Neural progenitor cell (in vitro differentiated cells): Measurements from ENCODE around the gene CRISP3. TPM values are rescaled to one million over a fixed set of nuclear protein-coding genes. Genes with fewer than 3 reads are reported as not detected.
A peak's percentile ranks its signal among the peaks of the same experiment; 100 is the strongest.

Experiments
- DNase-seq: peaks from one replicate; pipeline ENCODE4 v3.0.0-alpha.2; 2016; ENCODE audit warnings: low spot score
- H2AFZ ChIP-seq: fragments of 200-600 bp; sonication (generic); replicated peaks from 2 replicates; pipeline ENCODE4 v1.6.1; 2016; ENCODE audit warnings: antibody characterized with exemption
- H3F3A ChIP-seq: fragments of 200-600 bp; sonication (generic); 2 replicates; pipeline ENCODE4 v1.6.1; 2016; ENCODE audit warnings: antibody characterized with exemption, low read depth
- H3K27ac ChIP-seq: fragments of 200-600 bp; sonication (generic); 2 replicates; pipeline ENCODE4 v1.5.1; 2016; ENCODE audit warnings: mild to moderate bottlenecking
- H3K27me3 ChIP-seq: fragments of 200-600 bp; sonication (generic); 2 replicates; pipeline ENCODE4 v1.6.1; 2016; ENCODE audit warnings: mild to moderate bottlenecking, moderate library complexity
- H3K36me3 ChIP-seq: fragments of 200-600 bp; sonication (generic); 2 replicates; pipeline ENCODE4 v1.5.1; 2016
- H3K4me1 ChIP-seq: fragments of 200-600 bp; sonication (generic); 2 replicates; pipeline ENCODE4 v1.6.1; 2016; ENCODE audit warnings: mixed run types
- H3K4me2 ChIP-seq: fragments of 200-600 bp; sonication (generic); 2 replicates; pipeline ENCODE4 v1.6.1; 2016
- H3K4me3 ChIP-seq: fragments of 200-600 bp; sonication (generic); 2 replicates; pipeline ENCODE4 v1.5.1; 2016
- H3K79me2 ChIP-seq: fragments of 200-600 bp; sonication (generic); 2 replicates; pipeline ENCODE4 v1.6.1; 2016; ENCODE audit warnings: low read depth
- H3K9ac ChIP-seq: fragments of 200-600 bp; sonication (generic); 2 replicates; pipeline ENCODE4 v1.6.1; 2016
- H3K9me3 ChIP-seq: fragments of 200-600 bp; sonication (generic); 2 replicates; pipeline ENCODE4 v1.5.1; 2016; ENCODE audit warnings: low read depth
- H4K20me1 ChIP-seq: fragments of 200-600 bp; sonication (generic); 2 replicates; pipeline ENCODE4 v1.6.1; 2016; ENCODE audit warnings: low read depth
- H3K27ac Mint-ChIP-seq: 3 replicates; pipeline ENCODE4 v1.8.0; 2021; ENCODE audit warnings: mixed read lengths
- H3K27me3 Mint-ChIP-seq: 2 replicates; pipeline ENCODE4 v1.8.0; 2022; ENCODE audit warnings: low read depth, mild to moderate bottlenecking, inconsistent platforms, moderate library complexity, mixed read lengths; ENCODE audit not compliant: insufficient read depth
- H3K36me3 Mint-ChIP-seq: 3 replicates; pipeline ENCODE4 v1.8.0; 2021; ENCODE audit warnings: mixed read lengths
- H3K4me1 Mint-ChIP-seq: 3 replicates; pipeline ENCODE4 v1.8.0; 2021; ENCODE audit warnings: mixed read lengths
- H3K4me3 Mint-ChIP-seq: 3 replicates; pipeline ENCODE4 v1.8.0; 2021; ENCODE audit warnings: mild to moderate bottlenecking, moderate library complexity, mixed read lengths
- H3K9me3 Mint-ChIP-seq: 3 replicates; pipeline ENCODE4 v1.8.0; 2020; ENCODE audit warnings: mixed read lengths
- EZH2 ChIP-seq: fragments of 200-600 bp; sonication (generic); IDR thresholded peaks from 2 replicates; pipeline ENCODE4 v1.6.1; 2017; ENCODE audit warnings: antibody characterized with exemption, mild to moderate bottlenecking, moderate library complexity
- EZH2phosphoT487 ChIP-seq: fragments of 200-600 bp; sonication (generic); IDR thresholded peaks from 2 replicates; pipeline ENCODE4 v1.6.1; 2017; ENCODE audit warnings: antibody characterized with exemption
- total RNA-seq: library from RNA; depleted of rRNA; stranded (reverse); fragments of >200 nt; gene quantifications from 2 replicates; pipeline ENCODE4 v1.2.3, GENCODE V29; 2015; ENCODE audit warnings: low replicate concordance
- TF ChIP-seq, protein P1 (sequence below): fragments of 200-600 bp; sonication (generic); IDR thresholded peaks from 2 replicates; pipeline ENCODE4 v1.5.1; 2017; ENCODE audit warnings: antibody characterized with exemption, mild to moderate bottlenecking

CRISP3 gene
- total RNA-seq, 1 donor from 2014 or later, result not detected

DNA sequence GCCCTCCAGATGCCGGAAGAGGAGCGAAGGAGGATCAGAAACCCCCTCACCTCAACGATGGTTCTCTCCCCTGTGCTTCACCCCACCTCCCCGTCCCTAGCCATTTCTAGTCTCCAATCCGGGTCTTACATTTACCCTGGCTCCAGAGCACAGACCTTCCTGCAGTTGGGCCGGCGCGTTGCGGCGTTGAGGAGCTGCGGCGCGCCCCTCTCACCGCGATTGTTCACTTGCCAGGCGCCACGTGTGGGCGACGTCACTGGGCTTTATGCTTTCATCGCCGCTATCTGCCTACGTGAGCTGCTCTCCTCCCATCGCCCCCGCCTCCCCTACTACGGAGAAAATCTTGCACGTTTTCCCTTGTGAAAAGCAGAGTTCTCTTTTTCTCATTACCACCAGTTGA lies 30.8 kb downstream of the CRISP3 start, which contains the start of gene CRISP2:
CRISP2 (minus strand) TSS at position 198 of the 400 bp plus-strand sequence. CDS start 4,347 bp downstream, outside the sequence.
- no peak within 1 kb of the TSS for H3K27ac Mint-ChIP-seq
- Histone ChIP-seq H3K4me2 (no peak within 1 kb of the TSS), H3K27ac (no peak within 1 kb of the TSS), H3K27me3 (no peaks in the 10 kb centered on the region), H3K79me2 (no peaks in the 10 kb centered on the region), H3K4me1 (no peaks in the 10 kb centered on the region), H3F3A (no peaks in the 10 kb centered on the region), H3K4me3 (no peak within 1 kb of the TSS), H4K20me1 (no peaks in the 10 kb centered on the region), H2AFZ (peak within 1 kb of the TSS; percentile 31), H3K36me3 (no peaks in the 10 kb centered on the region), H3K9ac (no peak within 1 kb of the TSS), H3K9me3 (no peaks in the 10 kb centered on the region)
- H3K4me1 Mint-ChIP-seq, result no peaks in the 10 kb centered on the region
- no peaks in the 10 kb centered on the region for H3K36me3 Mint-ChIP-seq
- peaks cover under 1% of the 10 kb centered on the region for H3K9me3 Mint-ChIP-seq
- no peak for DNase-seq
- H3K4me3 Mint-ChIP-seq, result no peak within 1 kb of the TSS
- TF ChIP-seq, protein P1, sequence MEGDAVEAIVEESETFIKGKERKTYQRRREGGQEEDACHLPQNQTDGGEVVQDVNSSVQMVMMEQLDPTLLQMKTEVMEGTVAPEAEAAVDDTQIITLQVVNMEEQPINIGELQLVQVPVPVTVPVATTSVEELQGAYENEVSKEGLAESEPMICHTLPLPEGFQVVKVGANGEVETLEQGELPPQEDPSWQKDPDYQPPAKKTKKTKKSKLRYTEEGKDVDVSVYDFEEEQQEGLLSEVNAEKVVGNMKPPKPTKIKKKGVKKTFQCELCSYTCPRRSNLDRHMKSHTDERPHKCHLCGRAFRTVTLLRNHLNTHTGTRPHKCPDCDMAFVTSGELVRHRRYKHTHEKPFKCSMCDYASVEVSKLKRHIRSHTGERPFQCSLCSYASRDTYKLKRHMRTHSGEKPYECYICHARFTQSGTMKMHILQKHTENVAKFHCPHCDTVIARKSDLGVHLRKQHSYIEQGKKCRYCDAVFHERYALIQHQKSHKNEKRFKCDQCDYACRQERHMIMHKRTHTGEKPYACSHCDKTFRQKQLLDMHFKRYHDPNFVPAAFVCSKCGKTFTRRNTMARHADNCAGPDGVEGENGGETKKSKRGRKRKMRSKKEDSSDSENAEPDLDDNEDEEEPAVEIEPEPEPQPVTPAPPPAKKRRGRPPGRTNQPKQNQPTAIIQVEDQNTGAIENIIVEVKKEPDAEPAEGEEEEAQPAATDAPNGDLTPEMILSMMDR, result no peak
- TF ChIP-seq EZH2, result no peak
- no peak for TF ChIP-seq EZH2phosphoT487
- peaks cover 2% of the 10 kb centered on the region for H3K27me3 Mint-ChIP-seq

DNA sequence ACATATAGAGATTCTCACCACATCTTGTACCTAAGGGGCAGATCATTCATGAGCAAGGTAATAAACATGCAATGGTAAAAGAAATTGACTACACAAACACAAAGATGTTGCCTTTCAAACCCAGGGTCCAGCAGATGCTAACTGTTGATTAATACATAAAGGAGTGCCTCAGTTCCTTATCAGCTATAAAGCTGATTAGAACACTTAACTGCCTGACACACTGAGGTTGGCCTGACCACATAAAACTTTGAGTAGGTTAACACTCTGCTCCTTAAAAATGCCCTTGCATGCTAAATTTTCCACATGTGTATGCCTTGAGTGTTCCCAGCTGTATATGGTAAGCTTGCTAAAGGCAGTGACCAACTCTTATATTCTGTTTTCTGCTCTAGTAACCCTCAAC lies 45.7 kb downstream of the CRISP3 start:
- no peak overlapping the region for H3K9ac ChIP-seq
- H3K9me3 Mint-ChIP-seq, result peaks cover 6% of the 10 kb centered on the region
- no peak overlapping the region for H3K4me3 ChIP-seq
- no peaks in the 10 kb centered on the region for H3K79me2 ChIP-seq
- no peak overlapping the region for H3K4me2 ChIP-seq
- no peaks in the 10 kb centered on the region for H3K4me1 Mint-ChIP-seq
- no peaks in the 10 kb centered on the region for H3K9me3 ChIP-seq
- no peaks in the 10 kb centered on the region for H3K27me3 Mint-ChIP-seq
- H3K27ac Mint-ChIP-seq, result no peak overlapping the region
- no peaks in the 10 kb centered on the region for H4K20me1 ChIP-seq
- no peaks in the 10 kb centered on the region for H3K36me3 ChIP-seq
- no peak for DNase-seq
- H3F3A ChIP-seq, result peaks cover 4% of the 10 kb centered on the region
- TF ChIP-seq, protein P1, result no peak
- TF ChIP-seq EZH2phosphoT487 (no peak), EZH2 (no peak)
- H3K27ac ChIP-seq, result no peak overlapping the region
- H2AFZ ChIP-seq, result peak overlapping the region; percentile 42
- no peaks in the 10 kb centered on the region for H3K4me1 ChIP-seq
- H3K27me3 ChIP-seq, result no peaks in the 10 kb centered on the region
- no peaks in the 10 kb centered on the region for H3K36me3 Mint-ChIP-seq
- no peak overlapping the region for H3K4me3 Mint-ChIP-seq

DNA sequence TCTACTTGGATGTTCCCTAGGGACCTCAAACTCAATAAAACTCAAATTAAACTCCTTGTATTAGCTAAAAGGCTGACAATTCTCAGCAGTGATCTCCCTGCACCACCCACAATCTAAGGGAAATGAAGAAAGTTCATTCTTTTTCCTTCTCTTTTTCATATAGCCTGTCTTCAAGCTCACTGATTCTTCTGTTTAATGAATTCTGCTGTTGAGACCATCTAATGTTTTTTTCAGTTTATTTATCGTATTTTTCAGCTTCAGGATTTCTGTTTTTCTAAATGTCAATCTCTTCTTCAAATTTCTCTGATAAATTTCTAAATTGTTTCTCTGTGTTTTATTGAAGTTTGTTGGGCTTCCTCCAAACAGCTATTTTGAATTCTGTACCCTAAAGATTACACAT lies 50.7 kb downstream of the CRISP3 start:
- Mint-ChIP-seq H3K4me1 (no peaks in the 10 kb centered on the region), H3K4me3 (no peak overlapping the region), H3K36me3 (no peaks in the 10 kb centered on the region), H3K9me3 (peaks cover 14% of the 10 kb centered on the region), H3K27me3 (no peaks in the 10 kb centered on the region), H3K27ac (no peak overlapping the region)
- no peaks in the 10 kb centered on the region for H3K27me3 ChIP-seq
- no peak for DNase-seq
- H3K9ac ChIP-seq, result no peak overlapping the region
- no peaks in the 10 kb centered on the region for H3K9me3 ChIP-seq
- no peak overlapping the region for H3K27ac ChIP-seq
- no peaks in the 10 kb centered on the region for H3K4me1 ChIP-seq
- no peak overlapping the region for H2AFZ ChIP-seq
- TF ChIP-seq, protein P1, result no peak
- no peak overlapping the region for H3K4me2 ChIP-seq
- H3F3A ChIP-seq, result no peaks in the 10 kb centered on the region
- H4K20me1 ChIP-seq, result no peaks in the 10 kb centered on the region
- H3K79me2 ChIP-seq, result no peaks in the 10 kb centered on the region
- H3K36me3 ChIP-seq, result no peaks in the 10 kb centered on the region
- H3K4me3 ChIP-seq, result no peak overlapping the region
